ENCODE measurements around the gene TGM6. TPM values are rescaled to one million over a fixed set of nuclear protein-coding genes. Genes with fewer than 3 reads are reported as not detected.

TGM6 gene
- total RNA-seq, 1 donor: not detected

GRCh38 chr20:2408111-2408510 lies 27.4 kb downstream of the TGM6 start:
- TF ChIP-seq, protein P1, sequence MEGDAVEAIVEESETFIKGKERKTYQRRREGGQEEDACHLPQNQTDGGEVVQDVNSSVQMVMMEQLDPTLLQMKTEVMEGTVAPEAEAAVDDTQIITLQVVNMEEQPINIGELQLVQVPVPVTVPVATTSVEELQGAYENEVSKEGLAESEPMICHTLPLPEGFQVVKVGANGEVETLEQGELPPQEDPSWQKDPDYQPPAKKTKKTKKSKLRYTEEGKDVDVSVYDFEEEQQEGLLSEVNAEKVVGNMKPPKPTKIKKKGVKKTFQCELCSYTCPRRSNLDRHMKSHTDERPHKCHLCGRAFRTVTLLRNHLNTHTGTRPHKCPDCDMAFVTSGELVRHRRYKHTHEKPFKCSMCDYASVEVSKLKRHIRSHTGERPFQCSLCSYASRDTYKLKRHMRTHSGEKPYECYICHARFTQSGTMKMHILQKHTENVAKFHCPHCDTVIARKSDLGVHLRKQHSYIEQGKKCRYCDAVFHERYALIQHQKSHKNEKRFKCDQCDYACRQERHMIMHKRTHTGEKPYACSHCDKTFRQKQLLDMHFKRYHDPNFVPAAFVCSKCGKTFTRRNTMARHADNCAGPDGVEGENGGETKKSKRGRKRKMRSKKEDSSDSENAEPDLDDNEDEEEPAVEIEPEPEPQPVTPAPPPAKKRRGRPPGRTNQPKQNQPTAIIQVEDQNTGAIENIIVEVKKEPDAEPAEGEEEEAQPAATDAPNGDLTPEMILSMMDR (IDR thresholded peaks at IDR 0.05; ENCODE audit: insufficient read depth, low read depth, low read length): no peak
- DNase-seq (ENCODE audit: low read depth): no peak
- no peak overlapping the region for H3K4me3 ChIP-seq (ENCODE audit: low read depth, low read length)

DNA sequence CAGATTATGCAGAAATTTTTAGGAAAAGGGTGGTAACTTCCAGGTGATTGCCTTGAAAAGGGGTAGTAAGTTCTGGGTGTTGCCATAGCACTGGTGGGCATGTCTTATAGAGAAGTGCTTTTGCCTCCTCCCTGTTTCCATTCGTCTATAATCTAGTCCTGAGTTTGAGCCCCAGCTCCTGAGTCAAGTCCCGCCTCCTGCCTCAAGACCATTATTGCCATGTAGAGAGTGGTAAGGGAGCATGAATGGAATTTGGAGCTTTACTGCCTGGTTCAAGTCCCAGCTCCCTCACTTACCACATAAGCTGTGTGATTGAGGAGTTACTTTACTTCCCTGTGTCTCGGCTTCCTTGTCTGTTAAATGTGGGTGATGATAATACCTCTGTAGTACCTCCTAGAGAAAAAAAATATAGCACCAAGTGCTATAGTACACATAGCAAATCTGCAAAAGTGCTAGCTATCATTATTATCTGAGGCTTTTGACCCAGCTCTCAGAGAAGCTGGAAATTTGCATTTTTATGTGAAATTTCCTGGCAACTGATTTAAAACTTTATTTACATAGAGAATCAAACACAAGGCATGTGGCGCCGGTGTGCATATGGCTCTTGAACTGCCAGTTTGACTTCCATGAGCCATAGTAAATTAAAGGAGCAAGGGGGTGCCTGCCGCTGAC lies 36.0 kb downstream of the TGM6 start:
- TF ChIP-seq, protein P1 (IDR thresholded peaks at IDR 0.05; ENCODE audit: insufficient read depth, low read depth, low read length): no peak
- no peak overlapping the region for H3K4me3 ChIP-seq (ENCODE audit: low read depth, low read length)
- no peak for DNase-seq (ENCODE audit: low read depth)

GRCh38 chr20:2417213-2417541 lies 36.5 kb downstream of the TGM6 start:
- no peak for DNase-seq (ENCODE audit: low read depth)
- TF ChIP-seq, protein P1 (IDR thresholded peaks at IDR 0.05; ENCODE audit: insufficient read depth, low read depth, low read length): no peak
- no peak overlapping the region for H3K4me3 ChIP-seq (ENCODE audit: low read depth, low read length)

- TF ChIP-seq, protein P1 (IDR thresholded peaks at IDR 0.05; ENCODE audit: insufficient read depth, low read depth, low read length): no peak
- no peak for DNase-seq (ENCODE audit: low read depth)
- H3K4me3 ChIP-seq (ENCODE audit: low read depth, low read length): no peak overlapping the region
Observed at GRCh38 chr20:2418388-2418787, 37.7 kb downstream of the TGM6 start.

- no peak overlapping the region for H3K4me3 ChIP-seq (ENCODE audit: low read depth, low read length)
- no peak for DNase-seq (ENCODE audit: low read depth)
- TF ChIP-seq, protein P1 (IDR thresholded peaks at IDR 0.05; ENCODE audit: insufficient read depth, low read depth, low read length): no peak
Observed at GRCh38 chr20:2420510-2420909, 39.8 kb downstream of the TGM6 start.

DNA sequence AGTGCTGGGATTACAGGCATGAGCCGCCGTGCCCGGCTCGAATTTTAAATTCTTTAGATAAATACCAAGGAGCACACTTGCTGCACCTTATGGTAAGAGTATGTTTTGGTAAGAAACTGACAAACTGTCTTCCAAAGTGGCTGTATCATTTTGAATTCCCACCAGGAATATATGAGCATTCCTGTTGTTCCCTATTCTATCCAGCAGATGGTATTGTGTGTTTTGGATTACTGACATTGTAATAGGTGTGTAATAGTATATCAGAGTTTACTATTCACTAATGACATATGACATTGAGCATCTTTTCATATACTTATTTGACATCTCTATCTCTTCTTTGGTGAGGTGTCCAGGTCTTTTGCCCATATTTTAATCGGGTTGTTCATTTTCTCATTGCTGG lies 40.5 kb downstream of the TGM6 start:
- DNase-seq (ENCODE audit: low read depth): no peak
- TF ChIP-seq, protein P1 (IDR thresholded peaks at IDR 0.05; ENCODE audit: insufficient read depth, low read depth, low read length): peak; percentile 32
- no peak overlapping the region for H3K4me3 ChIP-seq (ENCODE audit: low read depth, low read length)

DNA sequence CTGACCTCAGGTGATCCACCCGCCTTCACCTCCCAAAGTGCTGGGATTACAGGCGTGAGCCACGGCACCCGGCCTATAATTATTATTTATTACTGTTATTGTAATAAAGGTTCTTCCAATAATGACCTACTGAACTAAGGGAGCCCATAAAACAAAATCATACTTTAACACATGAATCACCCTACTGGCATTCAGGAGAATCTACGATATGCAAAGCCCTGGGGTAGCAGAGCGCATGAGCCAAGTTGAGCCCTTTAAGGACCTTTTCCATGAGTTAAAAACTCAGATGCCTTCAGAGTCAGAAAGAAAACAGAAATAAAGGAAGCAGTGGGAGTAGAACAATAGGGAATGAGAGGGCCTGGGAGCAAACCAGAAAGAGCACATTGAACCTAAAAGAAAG lies 48.4 kb downstream of the TGM6 start:
- H3K4me3 ChIP-seq (ENCODE audit: low read depth, low read length): no peak overlapping the region
- DNase-seq (ENCODE audit: low read depth): peak; percentile 10
- TF ChIP-seq, protein P1 (IDR thresholded peaks at IDR 0.05; ENCODE audit: insufficient read depth, low read depth, low read length): no peak
